ENCODE results near the gene PRKCE. TPM values are rescaled to one million over a fixed set of nuclear protein-coding genes. Genes with fewer than 3 reads are reported as not detected.
"Not testable (repeated sequence)": the region's sequence is repeated elsewhere in the genome, so short reads cannot be mapped to it uniquely, and the experiment has no call there.

Gene PRKCE
- total RNA-seq, 6 experiments from 2014 or later, result 5.2 to 18.8 (median 11.0) TPM

DNA sequence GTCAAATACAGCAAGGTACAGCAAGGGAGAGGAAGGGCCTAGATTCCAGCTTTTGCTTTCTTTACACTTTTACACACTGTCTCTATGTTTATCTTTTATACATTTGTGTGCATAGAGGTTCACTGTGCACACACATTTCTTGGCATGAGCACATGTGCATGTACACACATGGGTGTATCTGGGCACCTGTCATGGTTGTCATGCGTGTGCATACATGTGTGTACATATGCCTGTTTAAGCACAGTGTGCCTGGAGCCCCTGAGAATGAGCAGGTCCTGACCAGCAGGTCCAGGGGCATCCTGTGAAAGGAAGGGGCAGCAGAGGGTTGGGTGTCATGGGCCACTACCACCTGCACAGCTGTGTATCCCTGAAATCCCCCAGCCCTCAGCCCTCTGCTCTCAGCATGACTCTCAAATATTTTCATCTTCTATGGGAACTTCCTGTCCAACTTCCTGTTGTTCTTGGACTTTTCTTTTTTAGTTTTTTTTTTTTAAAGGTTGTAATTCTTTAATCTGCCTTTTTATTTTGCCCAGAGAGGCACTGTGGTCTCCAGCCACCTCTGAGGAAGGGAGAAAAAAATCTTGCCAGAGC is 548.7 kb downstream of the PRKCE start:
- Histone ChIP-seq H3K4me1 (no peaks in the 10 kb centered on the region), H3K9me3 (no peaks in the 10 kb centered on the region), H3K36me3 (no peaks in the 10 kb centered on the region), H3K4me3 (no peak overlapping the region), H3K27me3 (no peaks in the 10 kb centered on the region), H3K27ac (peak overlapping the region in 1 of 3 donors; percentile 8)
- intact Hi-C loops (cut with DNase I), result no loop called here
- DNase-seq (no peak), ATAC-seq (peak in 3 of 4 donors; percentile 27 to 51 (median 33))
- TF ChIP-seq POLR2A (IDR thresholded peaks at IDR 0.05), result no peak
- no peak for TF ChIP-seq CTCF (IDR thresholded peaks at IDR 0.05)
- WGBS (ENCODE audit: insufficient coverage, low coverage, low lambda C conversion rate, missing lambda C conversion rate), result no CpG with 5 or more reads among the region's 1 CpG

- no peaks in the 10 kb centered on the region for H3K27me3 ChIP-seq
- ATAC-seq (no peak), DNase-seq (no peak)
- H3K36me3 ChIP-seq, result no peaks in the 10 kb centered on the region
- no peaks in the 10 kb centered on the region for H3K4me1 ChIP-seq
- H3K4me3 ChIP-seq, result no peak overlapping the region
- intact Hi-C loops (cut with DNase I), result no loop called here
- TF ChIP-seq CTCF (IDR thresholded peaks at IDR 0.05) (no peak), POLR2A (IDR thresholded peaks at IDR 0.05) (no peak)
- peak overlapping the region in 1 of 3 donors; percentile 8 for H3K27ac ChIP-seq
- no peaks in the 10 kb centered on the region for H3K9me3 ChIP-seq
- 91% methylated on average over 6 of the region's 7 CpGs for WGBS (ENCODE audit: insufficient coverage, low coverage, low lambda C conversion rate, missing lambda C conversion rate)
Observed at GRCh38 chr2:46200861-46201605, 549.6 kb downstream of the PRKCE start.

DNA sequence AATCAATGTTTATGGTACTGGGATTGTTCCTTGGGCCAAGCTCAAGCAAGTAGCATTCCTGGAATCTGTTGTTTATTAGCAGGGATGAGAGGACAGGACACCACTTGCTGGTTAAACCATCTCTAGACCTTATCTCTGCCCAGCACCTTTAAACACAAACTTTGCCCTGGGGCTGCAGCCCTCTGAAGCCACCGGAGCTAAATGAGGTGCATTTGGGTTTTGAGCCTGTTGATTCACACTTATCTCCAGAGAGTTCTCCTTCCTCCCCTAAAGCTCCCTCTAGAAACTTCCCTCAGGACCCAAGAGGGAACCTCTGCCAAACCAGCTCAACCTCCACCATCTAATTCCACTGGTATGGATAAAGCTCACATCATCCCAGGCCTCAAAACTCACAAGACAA is 551.0 kb downstream of the PRKCE start:
- intact Hi-C loops (cut with DNase I), result no loop called here
- H3K9me3 ChIP-seq, result no peaks in the 10 kb centered on the region

DNA sequence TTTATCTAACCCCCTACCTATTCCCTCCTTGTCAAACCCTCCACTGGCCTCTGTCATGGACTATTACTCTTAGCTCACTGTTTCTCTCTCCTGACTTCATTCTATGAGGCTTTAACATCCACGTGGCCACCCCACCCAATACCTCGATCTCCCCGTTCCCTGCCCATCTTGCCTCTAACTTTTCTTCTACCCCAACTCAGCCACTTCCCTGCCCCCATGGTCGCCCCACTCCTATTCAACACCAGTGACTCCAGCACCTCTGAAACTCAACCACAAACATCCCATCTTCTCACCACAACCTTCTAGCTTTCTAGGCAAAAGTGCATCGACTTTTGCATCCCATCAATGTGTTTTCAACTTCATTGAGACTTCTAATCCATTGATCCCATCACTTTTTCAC is 551.5 kb downstream of the PRKCE start:
- DNase-seq (peak in 1 of 3 donors; percentile 28), ATAC-seq (no peak)
- no peak for TF ChIP-seq POLR2A (IDR thresholded peaks at IDR 0.05)
- TF ChIP-seq CTCF (IDR thresholded peaks at IDR 0.05), result no peak
- WGBS (ENCODE audit: insufficient coverage, low coverage, low lambda C conversion rate, missing lambda C conversion rate), result 75% methylated on average over 5 of the region's 5 CpGs
- no peaks in the 10 kb centered on the region for H3K9me3 ChIP-seq
- intact Hi-C loops (cut with DNase I), result no loop called here
- H3K4me3 ChIP-seq, result no peak overlapping the region
- H3K4me1 ChIP-seq, result no peaks in the 10 kb centered on the region
- H3K27ac ChIP-seq, result no peak overlapping the region
- H3K36me3 ChIP-seq, result no peaks in the 10 kb centered on the region
- no peaks in the 10 kb centered on the region for H3K27me3 ChIP-seq

More for the DNA sequence above, 551.0 kb downstream of the PRKCE start:
- Histone ChIP-seq H3K4me3 (no peak overlapping the region), H3K27me3 (no peaks in the 10 kb centered on the region), H3K36me3 (no peaks in the 10 kb centered on the region), H3K27ac (no peak overlapping the region), H3K4me1 (no peaks in the 10 kb centered on the region)
- 83% methylated on average over 1 of the region's 1 CpG for WGBS (ENCODE audit: insufficient coverage, low coverage, low lambda C conversion rate, missing lambda C conversion rate)
- ATAC-seq (no peak), DNase-seq (no peak)
- TF ChIP-seq CTCF (IDR thresholded peaks at IDR 0.05) (no peak), POLR2A (IDR thresholded peaks at IDR 0.05) (no peak)

DNA sequence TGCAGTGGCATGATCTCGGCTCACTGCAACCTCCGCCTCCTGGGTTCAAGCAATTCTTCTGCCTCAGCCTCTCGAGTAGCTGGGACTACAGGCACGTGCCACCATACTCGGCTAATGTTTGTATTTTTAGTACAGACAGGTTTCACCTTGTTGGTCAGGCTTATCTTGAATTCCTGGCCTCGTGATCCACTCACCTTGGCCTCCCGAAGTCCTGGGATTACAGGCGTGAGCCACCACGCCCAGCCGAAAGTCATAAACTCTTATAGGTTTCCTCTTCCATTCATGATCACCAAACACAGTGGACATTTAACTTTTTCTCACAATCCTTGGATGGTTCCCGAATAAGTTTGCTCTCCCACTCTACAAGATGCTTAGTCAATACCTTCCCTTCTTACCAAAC is 552.2 kb downstream of the PRKCE start:
- 90% methylated on average over 7 of the region's 11 CpGs for WGBS (ENCODE audit: insufficient coverage, low coverage, low lambda C conversion rate, missing lambda C conversion rate)
- H3K27me3 ChIP-seq; H3K9me3 ChIP-seq; H3K36me3 ChIP-seq; DNase-seq; intact Hi-C loops (cut with DNase I); ATAC-seq; H3K4me3 ChIP-seq; H3K4me1 ChIP-seq; H3K27ac ChIP-seq: not testable (repeated sequence)
